Right lobe of liver (tissue), 6 donors: Measurements from ENCODE around the gene B4GALNT1. TPM values are rescaled to one million over a fixed set of nuclear protein-coding genes. Genes with fewer than 3 reads are reported as not detected.

Experiments
- ATAC-seq, 4 donors: fragments of 200-7000 bp; cut with Tn5 transposase; one replicate each; pipeline ENCODE4 v1.9.1; 2020; ENCODE audit warnings: mild to moderate bottlenecking in 4 of 4, moderate library complexity in 4 of 4
- DNase-seq, 3 donors: peaks; one replicate each; pipeline ENCODE4 v3.0.0-alpha.2; 2020
- H3K27ac ChIP-seq, 3 donors: fragments of 200-600 bp; one replicate each; pipeline ENCODE4 v1.8.0; 2022
- H3K27me3 ChIP-seq, 2 donors: fragments of 200-600 bp; one replicate each; pipeline ENCODE4 v1.8.0; 2022
- H3K36me3 ChIP-seq, 4 donors: fragments of 200-600 bp; sonication (generic) in 1 of 4; one replicate each; pipeline versions ENCODE4 v1.5.1 to v1.8.0; 2017 to 2022; ENCODE audit warnings: control low read depth in 1 of 4
- H3K4me1 ChIP-seq, 4 donors: fragments of 200-600 bp; sonication (generic) in 1 of 4; one replicate each; pipeline versions ENCODE4 v1.5.1 to v1.8.0; 2017 to 2022; ENCODE audit warnings: control low read depth in 1 of 4
- H3K4me3 ChIP-seq, 3 donors: fragments of 200-600 bp; one replicate each; pipeline ENCODE4 v1.8.0; 2022
- H3K9me3 ChIP-seq, 4 donors: fragments of 200-600 bp; sonication (generic) in 1 of 4; one replicate each; pipeline versions ENCODE4 v1.5.1 to v1.8.0; 2017 to 2022; ENCODE audit warnings: control low read depth in 1 of 4
- CTCF ChIP-seq, 4 donors: fragments of 200-600 bp in 3 of 4; fragments of 450-650 bp in 1 of 4; IDR thresholded peaks; one replicate each; pipeline versions ENCODE4 v1.5.1 to v1.8.0; 2016 to 2022; ENCODE audit warnings: antibody characterized with exemption in 4 of 4, mild to moderate bottlenecking in 2 of 4
- POLR2A ChIP-seq: fragments of 450-650 bp; IDR thresholded peaks from one replicate; pipeline ENCODE4 v1.6.1; 2017; ENCODE audit warnings: antibody characterized with exemption, mild to moderate bottlenecking
- WGBS: methylation state at CpG from one replicate; pipeline ENCODE4 v1.1.6; 2018; ENCODE audit warnings: low coverage, low lambda C conversion rate; ENCODE audit not compliant: insufficient coverage; ENCODE audit errors: missing lambda C conversion rate; 5-methylcytosine and 5-hydroxymethylcytosine counted together
- intact Hi-C, 2 donors: fragments of 100-400 bp; cut with DNase I; formaldehyde crosslinking; loops; one replicate each; pipeline versions ENCODE4 v1.11.2 to v1.14.1; 2022
- total RNA-seq, 6 experiments: library from RNA; depleted of rRNA in 2 of 6; stranded (reverse); fragments of >200 nt in 2 of 6; fragmentation: NEBNext Ultra II Directional in 3 of 6; extraction: Animal tissue kit (Norgen Biotek cat#: 25700) in 3 of 6; gene quantifications; one replicate each; pipeline versions ENCODE4 v1.1.0 to v1.2.4, GENCODE V29; 2016 to 2023
- donor health status: DM: no; HTN: yes; CAD: no.
- donor health status: DM: no; HTN: no; CAD: no.
- donor health status: DM: no; HTN: no; CAD: no.
- donor health status: DM: no; HTN: yes; CAD: no.
- donor health status: DM: no; HTN: yes; CAD: no.

Gene B4GALNT1
- total RNA-seq, 6 experiments from 2014 or later = 0.44 to 3.6 (median 0.78) TPM

DNA sequence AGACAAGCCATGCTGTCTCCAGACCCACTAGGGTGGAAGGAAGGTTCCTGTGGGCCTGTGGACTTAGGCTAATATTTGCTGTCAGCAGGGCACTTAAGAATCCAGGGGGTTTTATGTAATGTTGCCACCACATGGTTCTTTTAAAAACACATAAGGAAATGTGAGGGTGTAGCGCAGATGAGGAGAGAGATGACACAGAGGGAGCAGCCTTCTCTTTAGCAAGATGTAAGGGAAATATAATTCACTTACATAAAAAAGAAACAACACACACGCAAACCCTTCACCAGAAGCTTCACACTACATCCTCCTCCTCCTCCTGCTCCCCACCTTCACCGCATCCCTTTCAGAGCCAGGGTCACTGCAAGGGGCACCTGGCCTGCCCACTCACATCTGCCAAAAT, 46.9 kb downstream of the B4GALNT1 start:
- Histone ChIP-seq H3K9me3 (no peaks in the 10 kb centered on the region), H3K36me3 (no peaks in the 10 kb centered on the region), H3K4me1 (peaks cover 0 to 18% (median 2%) of the 10 kb centered on the region in 4 donors), H3K27ac (no peak overlapping the region), H3K27me3 (no peaks in the 10 kb centered on the region), H3K4me3 (no peak overlapping the region)
- 69% methylated on average over 3 of the region's 3 CpGs for WGBS
- no peak for DNase-seq
- TF ChIP-seq CTCF (IDR thresholded peaks at IDR 0.05) (no peak), POLR2A (no peak)
- no peak for ATAC-seq
- intact Hi-C loops = no loop called here

- peaks cover 0 to 13% (median 2%) of the 10 kb centered on the region in 4 donors for H3K4me1 ChIP-seq
- H3K27me3 ChIP-seq = no peaks in the 10 kb centered on the region
- DNase-seq = no peak
- ATAC-seq = no peak
- no peak for TF ChIP-seq POLR2A
- TF ChIP-seq CTCF (IDR thresholded peaks at IDR 0.05) = no peak
- no peaks in the 10 kb centered on the region for H3K9me3 ChIP-seq
- 58% methylated on average over 2 of the region's 2 CpGs for WGBS
- no peaks in the 10 kb centered on the region for H3K36me3 ChIP-seq
- intact Hi-C loops = no loop called here
- H3K27ac ChIP-seq = no peak overlapping the region
- no peak overlapping the region for H3K4me3 ChIP-seq
Measured at GRCh38 chr12:57585156-57585555, 47.8 kb downstream of the B4GALNT1 start.

GRCh38 chr12:57584690-57585089, 48.3 kb downstream of the B4GALNT1 start:
- ATAC-seq (no peak), DNase-seq (no peak)

DNA sequence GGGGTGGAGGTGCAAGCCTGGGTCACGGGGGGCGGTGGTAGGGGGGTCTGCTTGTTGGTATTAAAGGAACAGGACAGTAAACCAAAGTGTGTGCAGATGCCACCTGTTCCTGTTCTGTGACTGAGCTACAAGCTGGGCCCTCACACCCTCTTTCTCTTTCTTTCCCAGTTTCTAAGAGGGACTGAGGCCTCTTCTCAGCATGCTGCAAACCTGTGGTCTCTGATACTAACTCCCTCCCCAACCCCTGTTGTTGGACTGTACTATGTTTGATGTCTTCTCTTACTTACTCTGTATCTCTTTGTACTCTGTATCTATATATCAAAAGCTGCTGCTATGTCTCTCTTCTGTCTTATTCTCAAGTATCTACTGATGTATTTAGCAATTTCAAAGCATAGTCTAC, 49.0 kb downstream of the B4GALNT1 start:
- Histone ChIP-seq H3K4me1 (peaks cover 0 to 13% (median 2%) of the 10 kb centered on the region in 4 donors), H3K36me3 (no peaks in the 10 kb centered on the region), H3K4me3 (no peak overlapping the region), H3K27ac (no peak overlapping the region), H3K27me3 (no peaks in the 10 kb centered on the region), H3K9me3 (no peaks in the 10 kb centered on the region)
- TF ChIP-seq POLR2A (no peak), CTCF (IDR thresholded peaks at IDR 0.05) (no peak)
- DNase-seq (no peak), ATAC-seq (no peak)
- WGBS = 95% methylated on average over 2 of the region's 2 CpGs
- intact Hi-C loops = loop anchor here (5.0 kb wide), 1 partner anchor 38 kb away; no protein-coding TSS in a partner anchor

More at GRCh38 chr12:57584690-57585089, 48.3 kb downstream of the B4GALNT1 start:
- H3K27me3 ChIP-seq = no peaks in the 10 kb centered on the region
- no peak for TF ChIP-seq CTCF (IDR thresholded peaks at IDR 0.05)
- no peak for TF ChIP-seq POLR2A
- H3K4me1 ChIP-seq = peaks cover 0 to 13% (median 2%) of the 10 kb centered on the region in 4 donors
- H3K27ac ChIP-seq = no peak overlapping the region
- intact Hi-C loops = loop anchor here (5.0 kb wide), 1 partner anchor 38 kb away; no protein-coding TSS in a partner anchor
- no peak overlapping the region for H3K4me3 ChIP-seq
- no peaks in the 10 kb centered on the region for H3K36me3 ChIP-seq
- H3K9me3 ChIP-seq = no peaks in the 10 kb centered on the region
